Measurements from ENCODE around the gene CBARP. TPM values are rescaled to one million over a fixed set of nuclear protein-coding genes. Genes with fewer than 3 reads are reported as not detected.

CBARP gene, protein sequence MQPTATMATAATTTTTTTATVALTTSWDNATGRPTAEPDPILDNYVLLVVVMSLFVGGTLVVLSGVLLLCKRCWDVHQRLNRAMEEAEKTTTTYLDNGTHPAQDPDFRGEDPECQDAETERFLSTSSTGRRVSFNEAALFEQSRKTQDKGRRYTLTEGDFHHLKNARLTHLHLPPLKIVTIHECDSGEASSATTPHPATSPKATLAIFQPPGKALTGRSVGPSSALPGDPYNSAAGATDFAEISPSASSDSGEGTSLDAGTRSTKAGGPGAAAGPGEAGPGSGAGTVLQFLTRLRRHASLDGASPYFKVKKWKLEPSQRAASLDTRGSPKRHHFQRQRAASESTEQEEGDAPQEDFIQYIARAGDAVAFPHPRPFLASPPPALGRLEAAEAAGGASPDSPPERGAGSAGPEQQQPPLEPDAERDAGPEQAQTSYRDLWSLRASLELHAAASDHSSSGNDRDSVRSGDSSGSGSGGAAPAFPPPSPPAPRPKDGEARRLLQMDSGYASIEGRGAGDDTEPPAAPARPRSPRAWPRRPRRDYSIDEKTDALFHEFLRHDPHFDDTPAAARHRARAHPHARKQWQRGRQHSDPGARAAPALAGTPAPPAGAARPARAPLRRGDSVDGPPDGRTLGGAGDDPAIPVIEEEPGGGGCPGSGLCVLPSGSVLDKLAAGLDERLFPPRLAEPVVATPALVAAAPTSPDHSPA
- total RNA-seq = 1.2 TPM
- long read RNA-seq = 0 reads

DNA sequence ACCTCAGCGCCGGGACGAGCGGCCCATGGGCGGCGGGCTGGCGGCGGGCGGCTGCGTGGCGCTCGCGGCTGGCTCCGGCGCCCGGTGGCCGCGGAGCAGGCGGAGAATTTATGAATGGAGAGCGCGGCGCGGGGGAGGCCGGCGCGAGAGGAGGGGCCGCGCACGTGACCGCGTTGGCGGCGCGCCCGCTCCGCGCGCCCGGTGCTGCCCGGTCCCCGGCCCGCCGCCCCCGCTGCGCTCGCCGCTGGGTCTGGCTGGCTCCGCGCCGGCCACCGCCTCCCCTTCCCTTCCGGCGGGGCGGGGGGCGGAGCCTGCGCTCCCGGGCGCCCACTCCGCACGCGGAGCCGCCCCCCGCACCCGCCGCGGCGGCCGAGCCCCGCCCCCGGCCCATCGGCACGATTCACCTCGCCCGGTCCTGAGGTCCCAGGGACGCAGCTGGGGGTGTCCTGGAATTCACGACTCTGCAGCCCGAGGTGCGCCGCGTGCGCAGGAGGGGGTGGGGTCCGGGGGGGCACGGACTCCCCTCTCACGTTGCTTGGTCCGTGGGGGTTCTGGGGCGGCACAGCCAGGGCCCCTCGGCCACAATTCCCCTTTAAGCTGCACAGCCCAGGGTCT is at the start of gene CBARP:
Gene CBARP (minus strand): TSS at position 252 of the 615 bp plus-strand sequence. CDS start 1,905 bp downstream, outside the sequence.
- no peak for DNase-seq (ENCODE audit: missing footprints)
- intact Hi-C loops (cut with DNase I) = no loop called here
- ATAC-seq = no peak

DNA sequence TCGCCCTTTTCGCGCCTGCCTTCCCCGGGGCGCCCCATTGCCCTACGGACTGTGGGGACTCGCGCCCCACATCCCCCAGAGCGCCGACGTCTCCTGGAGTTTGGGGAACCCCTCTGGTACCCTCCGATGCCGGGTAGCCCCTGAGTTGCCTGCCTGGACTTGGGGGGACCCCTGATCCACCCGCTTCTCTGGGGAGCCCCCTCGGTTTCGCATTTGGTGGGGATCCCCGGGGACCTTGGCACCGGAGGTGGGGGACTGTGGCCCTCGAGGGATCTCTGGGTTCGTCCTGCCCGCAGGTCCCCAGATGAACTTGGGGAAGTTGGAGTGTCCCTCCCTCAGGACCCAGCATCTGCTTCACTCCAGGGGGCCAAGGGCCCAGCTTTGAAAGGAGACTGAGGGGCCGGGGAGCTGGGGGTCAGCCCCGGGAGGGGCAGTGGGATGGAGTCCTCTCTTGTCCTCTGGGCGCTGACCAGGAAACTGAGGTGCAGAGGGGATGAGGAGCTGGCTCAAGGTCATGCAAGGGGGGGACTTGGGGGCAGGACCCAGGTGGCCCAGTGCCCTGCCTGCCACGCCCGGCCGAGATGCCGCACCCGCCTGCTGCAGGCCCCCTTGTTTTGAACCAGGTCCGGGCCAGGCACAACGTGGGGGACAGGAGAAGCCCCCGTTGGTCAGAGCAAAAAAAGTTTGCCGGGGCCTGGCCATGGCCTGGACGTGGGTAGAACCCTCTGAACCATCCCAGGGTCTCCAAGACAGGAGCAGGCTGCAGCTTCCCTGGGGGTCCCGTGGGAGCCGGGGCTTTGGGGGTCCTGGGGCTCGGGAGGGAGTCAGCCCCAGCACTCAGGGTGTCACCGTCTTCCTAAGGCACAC is 48.9 kb upstream of the CBARP start:
- no peak for ATAC-seq
- intact Hi-C loops (cut with DNase I) = no loop called here
- DNase-seq (ENCODE audit: missing footprints) = no peak

DNA sequence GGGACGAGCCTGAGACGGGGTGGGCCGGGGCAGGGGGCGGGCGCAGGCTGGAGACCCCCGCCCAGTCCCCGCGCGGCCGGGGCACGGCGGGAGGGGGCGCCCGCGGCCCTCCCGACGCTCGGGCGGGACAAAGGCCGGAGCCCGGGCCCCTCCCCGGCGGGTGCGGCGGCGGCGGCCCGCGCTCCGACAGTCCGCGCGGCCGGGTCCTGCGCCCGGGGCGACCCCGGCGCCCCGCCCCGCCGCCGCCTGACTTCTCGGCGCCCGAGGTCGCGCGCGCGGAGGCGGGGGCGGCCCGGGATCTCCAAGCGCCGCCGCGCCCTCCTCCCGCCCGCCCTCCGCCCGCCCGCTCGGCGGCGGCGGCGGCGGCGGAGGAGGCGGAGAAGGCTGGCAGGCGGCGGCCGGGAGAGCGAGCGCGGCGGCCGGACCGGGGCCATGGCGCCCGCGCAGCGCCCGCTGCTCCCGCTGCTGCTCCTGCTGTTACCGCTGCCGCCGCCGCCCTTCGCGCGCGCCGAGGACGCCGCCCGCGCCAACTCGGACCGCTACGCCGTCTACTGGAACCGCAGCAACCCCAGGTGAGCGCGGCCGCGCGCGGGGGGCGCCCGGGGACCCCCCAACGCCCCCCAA is 48.0 kb upstream of the CBARP start, which contains the start of gene EFNA2:
Gene EFNA2 (plus strand): TSS at position 137 of the 624 bp plus-strand sequence. CDS start 296 bp downstream, at position 433.
- intact Hi-C loops (cut with DNase I) = no loop called here
- no peak for DNase-seq (ENCODE audit: missing footprints)
- no peak for ATAC-seq

DNA sequence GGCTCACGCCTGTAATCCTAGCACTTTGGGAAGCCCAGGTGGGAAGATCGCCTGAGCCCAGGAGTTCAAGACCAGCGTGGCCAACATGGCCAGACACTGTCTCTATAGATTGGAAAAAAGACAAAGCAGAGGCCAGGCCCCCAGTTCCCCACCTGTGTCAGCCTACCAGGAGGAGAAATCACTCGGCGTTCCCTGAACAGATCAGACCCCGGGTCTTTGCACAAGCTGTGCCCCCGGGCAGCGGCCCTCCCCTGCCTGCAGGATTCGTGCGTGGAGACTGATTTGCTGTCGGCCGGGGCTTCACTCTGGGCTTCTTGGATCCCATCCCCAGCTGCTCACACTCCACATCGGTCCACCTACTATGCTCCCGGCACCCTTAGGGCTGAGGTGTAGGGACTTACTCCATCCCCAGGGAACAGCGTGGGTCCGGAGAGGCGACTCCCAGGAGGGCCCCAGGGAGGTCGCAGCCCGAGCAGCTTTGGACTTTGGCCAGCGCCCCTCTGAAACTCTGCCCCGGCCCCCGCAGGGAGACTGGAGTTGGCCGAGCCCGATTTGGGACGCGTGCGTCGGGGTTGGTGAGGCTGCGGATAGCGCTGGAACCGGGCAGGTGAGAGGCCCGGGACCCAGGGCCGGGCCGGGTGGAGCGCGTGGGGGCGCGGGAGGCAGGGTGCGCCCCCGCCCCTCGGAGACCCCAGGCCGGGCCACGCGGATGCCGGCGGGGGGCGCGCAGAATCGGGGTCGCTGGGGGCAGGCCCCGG is 47.4 kb upstream of the CBARP start:
- ATAC-seq (no peak), DNase-seq (ENCODE audit: missing footprints) (no peak)
- intact Hi-C loops (cut with DNase I) = no loop called here

DNA sequence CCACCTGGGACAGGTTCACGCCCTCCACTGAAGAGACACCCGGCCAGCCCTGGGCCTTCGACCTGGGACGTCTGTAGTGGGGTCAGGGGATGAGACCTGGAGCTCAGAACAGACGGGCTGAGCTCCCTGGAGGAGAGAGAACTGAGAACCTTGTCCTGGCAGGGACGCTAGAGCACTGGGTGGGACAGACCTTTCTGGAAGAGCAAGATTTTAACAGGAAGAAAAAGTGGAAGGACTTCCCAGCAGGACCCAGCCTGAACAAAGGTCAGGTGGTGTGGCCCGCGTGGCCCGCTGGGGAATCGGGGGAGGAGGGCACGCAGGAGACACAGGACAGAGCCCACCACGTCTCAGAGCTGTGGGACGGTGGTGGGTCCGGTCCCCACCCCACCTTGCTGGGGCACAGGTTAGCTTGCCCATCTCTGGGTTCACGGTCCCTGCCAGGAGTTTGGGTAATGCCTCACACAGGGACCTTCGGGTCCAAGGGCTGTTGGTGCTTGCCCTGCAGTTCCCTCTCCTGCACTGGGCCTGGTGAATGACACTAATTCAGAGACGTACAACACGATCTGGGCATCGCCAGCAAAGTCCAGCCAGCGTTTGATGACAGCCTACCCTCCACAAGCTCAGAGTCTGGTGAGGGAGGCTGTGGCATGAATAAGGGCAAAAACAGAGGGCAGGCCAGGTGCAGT is 46.6 kb upstream of the CBARP start:
- DNase-seq (ENCODE audit: missing footprints) (no peak), ATAC-seq (no peak)
- intact Hi-C loops (cut with DNase I) = no loop called here

- DNase-seq (ENCODE audit: missing footprints) (no peak), ATAC-seq (no peak)
- intact Hi-C loops (cut with DNase I) = no loop called here
These were observed 46.1 kb upstream of the CBARP start for GRCh38 chr19:1283917-1284292.

DNA sequence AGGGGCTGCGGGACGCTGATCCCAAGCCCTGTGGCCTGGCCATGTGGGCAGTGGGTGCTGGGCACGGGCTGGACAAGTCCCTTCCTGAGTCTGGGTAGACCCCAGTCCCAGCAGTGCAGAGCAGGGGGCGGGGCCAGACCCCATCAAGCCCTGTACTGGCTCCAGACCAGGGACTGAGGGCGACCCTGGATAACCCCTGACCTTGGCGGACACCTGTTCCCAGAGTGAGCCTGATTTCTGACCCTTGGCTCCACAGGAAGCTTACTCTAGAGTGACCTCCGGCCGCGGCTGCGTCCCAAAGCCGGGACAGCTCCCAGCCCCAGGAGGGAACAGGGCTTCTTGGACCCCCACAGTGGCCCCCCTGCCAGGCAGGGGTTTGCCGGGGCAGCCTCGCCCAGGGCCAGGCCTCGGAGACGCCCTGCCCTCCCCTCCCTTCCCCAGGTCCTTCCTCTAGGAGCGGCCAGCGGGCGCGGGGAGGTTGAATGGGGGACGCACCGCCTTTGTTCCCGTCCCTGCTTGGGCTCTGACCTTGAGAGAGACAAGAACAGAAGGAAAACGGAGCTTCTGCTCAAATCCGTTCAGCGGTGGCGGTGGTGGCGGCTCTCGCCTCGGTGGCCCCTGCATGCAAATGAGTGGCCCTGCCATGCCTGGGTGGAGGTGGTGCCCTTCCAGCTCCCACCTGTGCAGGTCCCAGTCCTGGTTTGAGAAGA is 45.6 kb upstream of the CBARP start:
- intact Hi-C loops (cut with DNase I) = no loop called here
- no peak for ATAC-seq
- DNase-seq (ENCODE audit: missing footprints) = no peak

DNA sequence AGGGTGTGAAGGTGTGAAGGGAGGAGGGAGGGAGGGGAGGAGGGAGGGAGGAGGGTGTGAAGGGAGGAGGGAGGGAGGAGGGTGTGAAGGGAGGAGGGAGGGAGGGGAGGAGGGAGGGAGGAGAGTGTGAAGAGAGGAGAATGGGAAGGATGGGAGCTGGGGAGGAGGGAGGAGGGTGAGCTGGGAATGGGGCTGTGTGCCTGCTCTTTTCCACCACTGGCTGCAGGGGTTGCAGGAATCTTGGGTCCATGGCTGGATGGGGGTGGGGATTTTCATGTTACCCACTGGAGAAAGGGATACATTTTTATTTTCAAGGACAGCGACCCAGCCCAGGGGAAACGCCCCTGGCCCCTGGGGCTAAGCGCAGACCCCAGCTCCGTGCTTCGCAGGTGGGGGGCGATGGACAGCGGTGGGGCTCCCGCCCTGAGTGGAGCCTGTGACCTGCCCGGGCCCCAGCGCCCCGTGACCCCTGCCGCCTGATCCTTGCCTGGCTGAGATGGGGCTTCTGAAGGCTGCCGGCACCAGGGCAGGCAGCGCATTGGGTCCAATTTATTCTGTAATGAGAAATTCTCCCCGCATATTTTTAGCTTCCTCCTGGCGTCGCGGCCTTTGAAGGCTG is 44.9 kb upstream of the CBARP start:
- no peak for ATAC-seq

GRCh38 chr19:1281569-1282287 is 43.9 kb upstream of the CBARP start:
- DNase-seq (ENCODE audit: missing footprints) (no peak), ATAC-seq (no peak)
- intact Hi-C loops (cut with DNase I) = no loop called here

More for the DNA sequence above, 44.9 kb upstream of the CBARP start:
- no peak for DNase-seq (ENCODE audit: missing footprints)
- intact Hi-C loops (cut with DNase I) = no loop called here

GRCh38 chr19:1280636-1281568 is 43.1 kb upstream of the CBARP start:
- intact Hi-C loops (cut with DNase I) = no loop called here
- no peak for DNase-seq (ENCODE audit: missing footprints)
- ATAC-seq = no peak

- intact Hi-C loops (cut with DNase I) = loop anchor here (5.0 kb wide), 3 partner anchors 102 to 227 kb away; partner anchors contain the start of genes DAZAP1 and NDUFS7
- ATAC-seq = peak; percentile 26
- peak; percentile 87 for DNase-seq (ENCODE audit: missing footprints)
These were observed 42.1 kb upstream of the CBARP start for GRCh38 chr19:1279782-1280341.

DNA sequence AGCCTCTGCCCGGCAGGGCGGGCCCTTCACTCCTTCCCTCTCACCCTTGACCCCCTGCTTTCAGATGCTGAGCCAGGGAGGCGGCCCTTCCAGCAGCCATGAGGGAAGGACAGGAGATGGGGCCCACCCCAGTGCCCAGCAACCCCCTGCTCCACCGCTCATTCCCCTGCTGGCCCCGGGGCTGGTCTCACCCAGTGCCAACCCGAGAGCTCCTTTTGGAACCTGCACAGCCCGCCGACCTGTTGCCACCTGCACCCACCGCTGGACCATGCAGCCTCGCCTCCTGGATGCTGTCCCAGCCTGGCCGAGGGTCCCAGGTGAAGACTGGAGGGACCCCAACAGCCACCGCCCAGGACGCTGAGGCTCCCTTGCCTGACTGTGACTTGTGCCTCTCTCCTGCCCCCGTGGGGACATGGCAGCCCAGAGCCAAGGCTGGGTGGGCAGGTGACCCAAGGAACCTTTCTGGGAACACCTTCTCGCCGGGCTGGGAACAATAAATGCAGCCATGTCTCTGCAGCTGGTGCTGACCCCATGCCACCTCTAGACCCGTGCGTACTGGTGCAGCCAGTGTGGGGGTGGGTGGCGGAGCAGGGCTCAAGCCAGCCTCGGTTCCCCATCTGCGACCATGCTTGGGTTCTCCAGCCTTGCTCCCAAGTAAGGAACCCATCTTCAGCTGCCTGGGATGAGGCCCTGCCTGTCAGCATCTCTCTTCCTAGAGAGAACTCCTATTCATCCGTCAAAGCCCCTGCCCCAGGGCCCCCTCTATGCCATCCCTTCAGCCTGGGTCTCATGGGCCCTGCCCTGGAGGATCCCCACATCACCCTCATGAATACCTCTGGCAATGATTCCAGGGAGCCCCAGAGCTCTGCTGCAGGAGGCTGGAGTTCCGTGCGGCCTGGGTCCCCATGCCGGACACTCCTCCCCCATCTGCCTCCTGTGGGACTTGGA is 41.2 kb upstream of the CBARP start:
- intact Hi-C loops (cut with DNase I) = loop anchor here (5.0 kb wide), 3 partner anchors 103 to 228 kb away; partner anchors contain the start of genes DAZAP1 and NDUFS7
- no peak for DNase-seq (ENCODE audit: missing footprints)
- ATAC-seq = no peak

DNA sequence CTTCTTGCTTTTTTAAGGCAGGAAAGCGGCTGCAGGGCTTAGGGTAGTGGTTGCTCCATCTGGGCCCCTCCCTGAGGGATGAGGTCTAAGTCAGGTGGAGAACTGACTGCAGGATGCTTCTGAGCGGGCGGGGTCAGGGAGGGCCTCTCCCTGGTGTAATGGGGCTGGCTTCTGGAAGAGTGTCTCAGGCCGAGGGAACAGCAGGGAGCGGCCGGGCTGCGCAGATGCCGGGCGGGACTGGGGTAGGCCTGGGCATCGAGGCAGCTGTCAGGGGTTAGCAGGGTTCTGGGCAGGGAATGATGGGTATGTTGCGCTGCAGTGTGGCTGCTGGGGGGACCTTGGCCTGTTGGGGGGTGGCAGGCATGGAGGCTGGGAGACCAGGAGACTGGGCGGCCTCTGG is 40.3 kb upstream of the CBARP start:
- intact Hi-C loops (cut with DNase I) = loop anchor here (5.0 kb wide), 3 partner anchors 104 to 229 kb away; partner anchors contain the start of genes DAZAP1 and NDUFS7
- ATAC-seq (no peak), DNase-seq (ENCODE audit: missing footprints) (no peak)
